Choroid plexus epithelial cell (primary cell): ENCODE data around the gene GPR141.

Experiments used
- DNase-seq: peaks from one replicate; pipeline ENCODE4 v3.0.0-alpha.2; 2010; ENCODE audit warnings: low read depth
- H3K4me3 ChIP-seq: 2 replicates; pipeline ENCODE4 v1.5.1; 2011; ENCODE audit warnings: low read depth, mild to moderate bottlenecking, control low read depth, low read length, moderate library complexity
- CTCF ChIP-seq: conservative IDR thresholded peaks from 2 replicates; pipeline ENCODE4 v1.5.1; 2011; ENCODE audit warnings: low read depth, mild to moderate bottlenecking, control low read depth, inconsistent platforms, low read length, moderate library complexity

Gene GPR141

GRCh38 chr7:37683246-37684120 lies at the start of gene GPR141:
TSS of gene GPR141 (plus strand) at chr7:37683766. CDS start at chr7:37740394, 56,628 bp downstream.
- no peak for DNase-seq
- no peak within 1 kb of the TSS for H3K4me3 ChIP-seq
- TF ChIP-seq CTCF: no peak

- DNase-seq: no peak
- TF ChIP-seq CTCF: no peak
- H3K4me3 ChIP-seq: no peak overlapping the region
These were observed 48.2 kb upstream of the GPR141 start for GRCh38 chr7:37635346-37635745.

GRCh38 chr7:37642028-37642540 lies 41.5 kb upstream of the GPR141 start:
- TF ChIP-seq CTCF: no peak
- no peak overlapping the region for H3K4me3 ChIP-seq
- DNase-seq: no peak

- H3K4me3 ChIP-seq: no peak overlapping the region
- DNase-seq: no peak
These were observed 39.7 kb upstream of the GPR141 start for GRCh38 chr7:37643876-37644275.

GRCh38 chr7:37645282-37646050 lies 38.1 kb upstream of the GPR141 start:
- TF ChIP-seq CTCF: no peak
- no peak for DNase-seq
- no peak overlapping the region for H3K4me3 ChIP-seq

More at GRCh38 chr7:37643876-37644275, 39.7 kb upstream of the GPR141 start:
- no peak for TF ChIP-seq CTCF

GRCh38 chr7:37656913-37657530 lies 26.5 kb upstream of the GPR141 start:
- no peak overlapping the region for H3K4me3 ChIP-seq
- no peak for TF ChIP-seq CTCF
- DNase-seq: no peak
